HG03039 (cell line): ENCODE results near the gene CYTH1.

ENCODE experiments used
- ATAC-seq: cut with Tn5 transposase; IDR thresholded peaks from one replicate; pipeline ENCODE4 v1.9.1; 2021; ENCODE audit warnings: mild to moderate bottlenecking, moderate library complexity; ENCODE audit not compliant: unreplicated experiment

Gene CYTH1

DNA sequence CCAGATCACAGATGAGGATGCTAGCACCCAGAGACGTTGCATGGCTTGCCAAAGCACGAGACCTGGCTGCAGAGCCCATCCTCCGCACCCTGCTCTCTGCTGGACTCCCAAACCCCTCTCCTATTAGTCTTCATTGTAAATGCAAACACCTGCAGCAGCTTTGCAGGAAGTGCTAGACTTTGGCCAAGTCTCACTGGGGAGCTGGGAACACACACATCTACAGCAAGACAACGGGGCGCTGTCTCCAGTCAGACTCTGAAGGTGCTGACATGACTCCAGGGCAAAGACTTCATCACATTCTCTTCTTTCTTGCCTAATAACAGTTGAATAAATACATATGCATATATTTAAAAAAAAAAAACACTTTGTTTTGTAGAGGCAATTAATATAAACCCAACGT is 43.8 kb downstream of the CYTH1 start:
- no peak for ATAC-seq

- no peak for ATAC-seq
Measured at GRCh38 chr17:78737332-78737731, 44.7 kb downstream of the CYTH1 start.

DNA sequence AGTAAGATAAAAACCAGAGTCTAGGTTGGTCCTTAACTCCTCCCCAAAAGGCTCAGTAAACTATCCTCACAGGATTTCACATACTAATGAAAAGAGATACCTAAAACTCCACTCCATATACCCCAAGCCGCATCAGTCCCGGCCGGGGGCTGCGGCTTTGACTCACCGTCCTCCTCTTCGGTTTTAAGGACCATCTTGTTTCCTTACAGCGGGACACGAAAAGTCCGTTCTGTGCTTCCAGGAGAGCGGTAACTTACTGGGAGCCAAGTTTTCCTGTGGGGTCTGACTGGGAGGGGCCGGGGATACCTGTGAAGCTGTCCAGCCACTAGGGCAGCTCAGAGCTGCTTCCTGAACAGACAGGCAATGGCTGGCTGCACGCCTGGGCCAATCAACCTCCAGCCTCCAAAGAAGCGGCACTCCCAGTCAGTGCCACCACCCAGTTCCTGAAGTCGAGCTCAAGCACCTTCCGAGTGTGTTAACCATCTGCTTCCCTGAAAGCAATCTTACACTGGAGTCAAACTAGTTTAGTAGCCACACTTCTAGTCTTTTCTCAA is 45.5 kb downstream of the CYTH1 start:
- ATAC-seq: peak; percentile 36

DNA sequence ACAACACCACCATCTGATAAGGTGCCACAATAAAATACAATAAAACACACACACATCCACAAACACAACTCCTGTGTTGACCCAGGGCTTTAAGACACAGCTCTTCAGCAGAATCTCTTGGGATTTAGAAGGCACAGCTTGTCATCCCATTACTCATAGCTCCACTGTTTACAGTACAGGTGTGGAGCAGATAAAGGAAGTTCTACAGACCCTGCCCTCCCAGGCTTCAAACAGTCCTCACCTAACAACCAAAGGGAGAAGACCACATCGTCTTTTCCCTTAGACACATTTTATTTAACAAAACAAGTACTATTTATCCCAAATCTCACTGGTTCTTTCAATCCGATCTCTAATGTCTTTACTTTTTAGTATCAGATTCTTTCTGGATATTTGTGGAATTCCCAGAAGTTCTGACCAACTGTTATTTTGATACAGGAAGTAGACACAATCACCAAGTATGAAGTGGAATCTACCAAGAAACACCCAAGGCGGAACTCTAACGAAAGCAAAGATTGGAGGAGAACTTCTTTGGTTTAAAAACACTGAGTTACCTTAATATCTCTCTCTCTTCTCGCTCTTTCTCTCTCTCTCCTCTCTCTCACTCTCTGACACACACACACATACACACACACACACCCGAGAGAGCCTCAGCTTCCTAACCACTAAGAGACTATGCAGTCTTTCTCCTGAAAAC is 46.1 kb downstream of the CYTH1 start:
- no peak for ATAC-seq

DNA sequence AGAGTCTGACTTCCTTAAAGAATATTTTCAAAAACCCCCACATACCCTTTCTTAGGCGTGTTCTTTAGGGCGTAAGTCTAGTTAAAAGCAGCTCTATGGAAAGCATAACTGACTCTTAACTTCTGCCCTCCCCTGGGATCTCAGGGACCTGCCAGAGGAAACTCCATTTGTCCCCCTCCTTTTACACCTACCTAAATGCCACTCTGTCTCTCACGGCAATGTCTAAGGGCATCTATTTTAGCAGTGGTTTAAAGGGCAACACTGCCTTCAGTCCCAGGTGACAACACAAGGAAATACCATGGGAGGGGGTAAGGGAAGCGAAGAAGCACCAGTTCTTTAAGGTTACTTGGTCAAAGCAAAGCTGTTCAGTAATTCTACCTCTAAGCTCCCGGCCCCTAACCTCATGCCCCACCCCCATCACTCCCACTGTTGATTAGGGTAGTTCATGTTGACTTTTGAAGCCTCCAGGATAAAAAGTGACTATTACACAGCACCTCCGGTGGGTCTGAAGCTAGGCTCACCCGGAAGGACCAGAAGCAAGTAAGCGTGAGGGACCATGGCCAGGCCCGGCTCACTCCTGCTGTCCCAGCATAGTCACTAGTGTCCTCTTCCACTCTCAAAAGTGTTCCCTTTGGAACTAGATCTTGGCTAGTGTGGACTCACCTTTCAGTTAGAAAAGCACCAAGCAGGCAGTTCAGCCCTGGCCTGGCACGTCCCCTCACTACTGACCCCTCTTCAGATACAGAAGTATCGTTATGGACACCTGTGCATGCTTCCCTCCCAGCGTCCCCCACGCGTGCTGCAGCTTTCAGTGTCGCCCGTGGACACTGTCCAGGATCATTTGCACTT is 47.1 kb downstream of the CYTH1 start:
- no peak for ATAC-seq

GRCh38 chr17:78732354-78732753 is 49.7 kb downstream of the CYTH1 start:
- no peak for ATAC-seq

DNA sequence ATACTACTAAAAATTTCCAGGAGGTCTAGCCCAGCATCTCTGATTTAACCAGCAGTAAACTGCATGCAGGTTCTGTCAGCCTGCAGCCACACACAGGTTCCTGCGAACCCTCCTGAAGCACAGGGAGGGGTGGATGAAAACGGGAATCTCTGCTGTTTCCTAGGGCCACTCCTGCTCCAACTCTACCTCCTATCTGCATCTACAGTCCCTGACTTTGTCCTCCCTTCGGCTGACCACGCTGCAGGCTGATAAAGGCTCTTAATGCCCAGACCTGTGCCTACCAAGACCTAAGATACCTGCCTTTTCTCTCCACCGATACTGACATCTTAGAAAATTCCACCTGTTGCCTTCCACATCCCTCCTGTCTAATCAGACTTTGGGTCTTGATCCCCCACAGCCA is 50.2 kb downstream of the CYTH1 start:
- ATAC-seq: no peak

DNA sequence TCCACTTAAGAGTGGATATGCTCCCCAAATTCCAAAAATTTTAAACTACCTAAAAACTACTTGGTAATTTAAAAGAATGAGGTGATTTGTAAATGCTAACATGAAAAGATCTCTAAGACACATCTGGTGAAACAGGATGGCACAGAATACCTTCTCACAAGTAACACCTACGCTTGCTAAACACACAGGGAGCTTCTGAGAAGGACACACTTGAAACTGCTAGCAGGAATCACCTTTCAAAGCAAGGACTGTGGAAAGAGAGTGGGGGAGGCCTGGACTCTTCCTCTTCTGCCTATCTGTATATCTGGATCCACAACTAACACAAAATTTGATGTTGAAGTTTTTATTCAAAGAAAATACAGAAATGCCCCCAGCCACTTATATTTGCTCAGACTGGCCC is 52.4 kb downstream of the CYTH1 start:
- ATAC-seq: no peak

- ATAC-seq: no peak
Measured at GRCh38 chr17:78728495-78728894, 53.6 kb downstream of the CYTH1 start.

GRCh38 chr17:78727476-78728229 is 54.4 kb downstream of the CYTH1 start:
- no peak for ATAC-seq

DNA sequence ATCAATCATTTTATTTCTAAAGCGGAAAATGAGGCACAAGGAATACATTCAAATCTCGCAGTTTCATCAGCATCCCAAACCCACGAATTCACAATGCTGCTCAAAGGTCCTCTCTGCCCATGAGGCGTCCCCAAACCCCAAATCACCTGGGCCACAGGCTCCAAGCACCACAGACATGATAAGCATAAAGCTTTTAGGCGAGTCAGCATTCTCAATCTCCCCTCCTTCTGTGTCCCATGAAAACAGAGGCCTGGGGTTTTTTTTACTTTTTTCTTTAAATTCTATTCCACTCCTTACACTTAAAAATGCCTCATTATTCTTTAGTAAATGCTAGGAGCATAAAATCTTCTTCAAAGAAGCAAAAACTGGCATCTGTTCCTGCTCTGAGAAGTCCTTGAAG is 55.0 kb downstream of the CYTH1 start:
- ATAC-seq: no peak

GRCh38 chr17:78726513-78726912 is 55.6 kb downstream of the CYTH1 start:
- no peak for ATAC-seq

DNA sequence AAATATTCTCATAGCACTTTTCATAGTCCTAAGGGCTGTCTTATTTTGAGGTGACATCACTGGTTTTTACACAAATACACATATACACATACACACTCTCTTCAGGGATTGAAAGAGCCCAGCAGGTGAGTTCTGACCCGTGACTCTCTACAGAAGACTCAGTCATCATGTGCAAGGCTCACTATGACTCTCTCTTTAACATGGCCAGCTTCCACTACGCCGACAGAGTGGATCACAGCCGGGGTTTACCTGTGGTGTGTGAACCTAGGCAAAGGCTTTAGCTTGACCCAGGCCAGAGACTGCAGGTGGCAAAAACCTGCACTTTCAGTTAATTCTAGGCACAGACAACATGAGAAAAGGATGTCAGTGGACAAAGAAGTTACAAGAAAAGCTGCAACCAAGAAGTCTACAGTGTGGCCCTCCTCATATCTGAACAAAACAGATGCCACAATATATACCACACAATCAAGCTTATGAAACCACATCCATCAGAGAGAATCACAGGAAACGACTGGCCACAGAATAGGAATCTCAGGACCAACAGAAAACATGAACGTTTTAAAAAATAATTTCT is 56.5 kb downstream of the CYTH1 start:
- ATAC-seq: no peak

DNA sequence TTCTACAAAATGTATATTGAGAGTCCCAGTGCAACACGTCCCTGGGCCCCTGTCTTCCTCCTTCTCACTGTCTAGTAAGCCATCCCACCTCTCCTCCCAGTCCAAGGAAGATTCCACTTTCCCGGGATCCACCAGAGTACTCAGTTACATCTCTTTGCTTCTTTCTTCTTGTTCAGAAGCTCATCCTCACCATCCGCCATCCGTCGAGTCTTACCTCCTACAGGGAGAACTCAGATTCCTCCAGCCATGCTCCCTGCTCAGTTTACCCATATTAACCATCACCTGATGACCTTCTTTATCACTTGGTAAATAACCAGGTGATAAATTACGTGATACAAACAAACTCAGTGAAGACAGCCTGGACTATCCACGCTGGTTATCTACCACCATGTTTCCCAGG is 57.1 kb downstream of the CYTH1 start:
- ATAC-seq: no peak

DNA sequence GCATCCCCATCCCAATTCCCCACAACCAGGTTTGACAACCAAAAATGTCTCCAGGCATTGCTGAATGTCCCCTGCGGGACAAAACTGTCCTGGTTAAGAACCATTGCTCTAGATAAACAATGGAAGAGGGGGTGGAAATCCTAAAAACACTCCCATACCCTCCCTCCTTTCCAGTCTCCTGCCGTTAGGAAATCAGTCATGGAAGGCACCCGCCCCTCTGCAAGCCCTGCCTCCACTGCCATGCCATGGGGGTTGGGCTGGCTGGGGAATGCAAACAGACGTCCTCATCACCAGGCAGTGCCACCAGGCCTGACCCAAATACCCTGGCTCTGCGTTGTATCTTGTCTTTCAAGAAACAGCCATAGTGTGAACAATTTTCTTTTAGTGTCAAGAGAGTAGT is 57.5 kb downstream of the CYTH1 start:
- ATAC-seq: no peak

DNA sequence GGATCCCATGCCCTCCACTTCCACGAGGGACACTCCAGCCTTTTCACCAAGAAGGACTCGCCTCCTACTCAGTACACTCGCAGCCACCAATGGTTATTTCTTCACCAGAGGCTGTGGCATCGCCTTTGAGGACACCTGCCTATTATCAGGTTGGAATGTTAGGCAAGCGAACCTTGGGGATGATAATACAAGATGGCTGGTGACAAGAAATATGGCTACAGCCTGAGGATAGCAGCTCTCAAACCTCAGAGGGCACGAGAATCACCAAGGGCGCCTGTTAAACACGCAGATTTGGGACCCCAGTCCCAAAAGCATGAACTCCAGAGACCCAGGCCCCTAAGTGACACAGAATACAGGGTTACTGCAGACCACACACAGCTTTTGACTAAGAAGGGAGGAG is 58.1 kb downstream of the CYTH1 start:
- ATAC-seq: no peak

GRCh38 chr17:78723001-78723796 is 58.9 kb downstream of the CYTH1 start:
- no peak for ATAC-seq

GRCh38 chr17:78722246-78722761 is 59.8 kb downstream of the CYTH1 start:
- no peak for ATAC-seq

GRCh38 chr17:78719630-78720298 is 62.3 kb downstream of the CYTH1 start:
- ATAC-seq: no peak
